NCI-H510A (cell line): ENCODE data around the gene MEGF6.

ENCODE experiments used
- DNase-seq: peaks from one replicate; lab custom pipeline; 2025; lab: John Stamatoyannopoulos, UW

Gene MEGF6, protein sequence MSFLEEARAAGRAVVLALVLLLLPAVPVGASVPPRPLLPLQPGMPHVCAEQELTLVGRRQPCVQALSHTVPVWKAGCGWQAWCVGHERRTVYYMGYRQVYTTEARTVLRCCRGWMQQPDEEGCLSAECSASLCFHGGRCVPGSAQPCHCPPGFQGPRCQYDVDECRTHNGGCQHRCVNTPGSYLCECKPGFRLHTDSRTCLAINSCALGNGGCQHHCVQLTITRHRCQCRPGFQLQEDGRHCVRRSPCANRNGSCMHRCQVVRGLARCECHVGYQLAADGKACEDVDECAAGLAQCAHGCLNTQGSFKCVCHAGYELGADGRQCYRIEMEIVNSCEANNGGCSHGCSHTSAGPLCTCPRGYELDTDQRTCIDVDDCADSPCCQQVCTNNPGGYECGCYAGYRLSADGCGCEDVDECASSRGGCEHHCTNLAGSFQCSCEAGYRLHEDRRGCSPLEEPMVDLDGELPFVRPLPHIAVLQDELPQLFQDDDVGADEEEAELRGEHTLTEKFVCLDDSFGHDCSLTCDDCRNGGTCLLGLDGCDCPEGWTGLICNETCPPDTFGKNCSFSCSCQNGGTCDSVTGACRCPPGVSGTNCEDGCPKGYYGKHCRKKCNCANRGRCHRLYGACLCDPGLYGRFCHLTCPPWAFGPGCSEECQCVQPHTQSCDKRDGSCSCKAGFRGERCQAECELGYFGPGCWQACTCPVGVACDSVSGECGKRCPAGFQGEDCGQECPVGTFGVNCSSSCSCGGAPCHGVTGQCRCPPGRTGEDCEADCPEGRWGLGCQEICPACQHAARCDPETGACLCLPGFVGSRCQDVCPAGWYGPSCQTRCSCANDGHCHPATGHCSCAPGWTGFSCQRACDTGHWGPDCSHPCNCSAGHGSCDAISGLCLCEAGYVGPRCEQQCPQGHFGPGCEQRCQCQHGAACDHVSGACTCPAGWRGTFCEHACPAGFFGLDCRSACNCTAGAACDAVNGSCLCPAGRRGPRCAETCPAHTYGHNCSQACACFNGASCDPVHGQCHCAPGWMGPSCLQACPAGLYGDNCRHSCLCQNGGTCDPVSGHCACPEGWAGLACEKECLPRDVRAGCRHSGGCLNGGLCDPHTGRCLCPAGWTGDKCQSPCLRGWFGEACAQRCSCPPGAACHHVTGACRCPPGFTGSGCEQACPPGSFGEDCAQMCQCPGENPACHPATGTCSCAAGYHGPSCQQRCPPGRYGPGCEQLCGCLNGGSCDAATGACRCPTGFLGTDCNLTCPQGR (N-terminal part only)

GRCh38 chr1:3611170-3612019 lies at the start of gene MEGF6:
Gene MEGF6, minus strand, starts transcription at chr1:3611508. Its CDS starts 240 bp downstream, at chr1:3611268.
- DNase-seq, result peak; percentile 26

- DNase-seq, result no peak
Measured at GRCh38 chr1:3660704-3661103, 49.4 kb upstream of the MEGF6 start.

GRCh38 chr1:3659093-3659492 lies 47.8 kb upstream of the MEGF6 start:
- DNase-seq, result no peak

DNA sequence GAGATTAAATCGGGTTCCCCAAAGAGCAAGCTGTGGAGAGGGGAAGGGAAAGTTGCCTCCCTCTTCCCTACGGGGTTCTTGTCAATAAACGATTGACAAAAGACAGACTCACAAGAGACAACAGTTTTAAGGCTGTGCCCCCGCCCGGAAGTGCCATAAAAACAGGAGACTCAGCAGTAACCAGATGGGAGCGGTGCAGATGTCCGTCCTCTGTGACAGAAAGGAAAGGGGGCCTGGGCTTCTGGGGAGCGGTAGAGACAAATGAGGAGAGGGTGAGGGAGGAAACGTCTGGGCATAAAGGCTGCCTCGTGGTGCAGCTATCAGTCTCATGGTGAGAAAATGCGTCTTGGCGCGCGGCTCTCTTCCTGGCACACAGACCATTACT lies 46.9 kb upstream of the MEGF6 start:
- no peak for DNase-seq

- no peak for DNase-seq
Measured at GRCh38 chr1:3657578-3658230, 46.4 kb upstream of the MEGF6 start.

GRCh38 chr1:3657096-3657475 lies 45.8 kb upstream of the MEGF6 start:
- no peak for DNase-seq

DNA sequence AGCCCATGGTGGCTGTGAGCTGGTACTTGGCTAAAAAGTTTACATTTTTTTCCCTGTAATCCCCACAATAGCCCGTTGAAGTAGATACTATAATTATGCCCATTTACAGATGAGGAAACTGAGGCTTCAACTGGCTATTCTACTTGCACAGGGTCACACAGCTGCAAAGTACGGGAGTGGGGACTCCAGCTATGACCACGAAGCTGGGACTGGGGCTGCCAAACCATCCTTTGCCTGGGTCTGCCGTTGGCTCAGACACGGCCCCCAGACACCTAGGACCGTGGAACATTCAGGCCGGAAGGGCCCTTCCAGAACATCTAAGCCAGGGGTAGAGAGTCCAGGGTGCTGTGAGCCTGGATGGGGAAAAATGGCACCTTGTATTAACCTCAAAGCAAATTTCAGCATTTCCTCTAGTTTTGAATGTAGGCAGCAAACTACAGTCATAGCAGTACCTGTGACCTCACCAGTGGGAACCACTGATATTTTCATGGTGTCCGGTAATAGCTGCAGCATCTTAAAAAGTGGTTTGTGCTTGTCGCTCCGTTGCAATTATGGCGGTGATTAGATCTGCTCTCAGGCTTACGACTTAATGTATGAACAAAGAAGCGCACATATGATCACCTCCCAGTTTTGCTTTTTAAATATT lies 45.3 kb upstream of the MEGF6 start:
- DNase-seq, result no peak

DNA sequence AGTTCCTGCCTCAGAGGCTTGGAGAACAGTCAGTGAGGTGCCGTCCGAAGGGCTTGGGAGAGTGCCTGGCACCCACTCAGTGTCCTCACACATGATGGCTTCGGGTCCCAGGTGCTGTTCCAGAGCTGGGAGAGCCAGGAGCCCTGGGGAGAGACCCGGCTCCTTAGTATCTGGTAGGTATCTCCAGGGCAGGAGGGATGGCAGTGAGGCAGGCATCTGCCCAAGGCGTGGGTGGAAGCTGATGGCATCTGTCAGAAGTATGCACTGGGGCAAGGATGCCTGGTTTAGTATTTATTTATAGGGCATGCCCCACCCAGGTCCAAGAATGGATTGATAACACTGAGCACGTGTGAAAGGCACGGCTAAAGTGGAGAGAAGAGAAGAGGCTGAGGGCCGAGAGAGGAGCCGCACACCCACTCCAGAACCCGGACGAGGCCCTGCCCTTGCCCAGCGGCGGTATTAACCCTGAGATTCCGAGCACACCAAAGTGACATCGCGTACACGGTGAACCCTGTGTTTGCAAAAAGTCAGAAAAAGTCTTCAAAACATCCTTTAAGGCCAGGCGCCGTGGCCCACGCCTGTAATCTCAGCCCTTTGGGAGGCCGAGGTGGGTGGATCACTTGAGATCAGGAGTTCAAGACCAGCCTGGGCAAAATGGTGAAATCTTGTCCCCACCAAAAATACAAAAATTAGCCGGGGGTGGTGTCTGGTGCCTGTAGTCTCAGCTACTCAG lies 43.4 kb upstream of the MEGF6 start:
- no peak for DNase-seq

DNA sequence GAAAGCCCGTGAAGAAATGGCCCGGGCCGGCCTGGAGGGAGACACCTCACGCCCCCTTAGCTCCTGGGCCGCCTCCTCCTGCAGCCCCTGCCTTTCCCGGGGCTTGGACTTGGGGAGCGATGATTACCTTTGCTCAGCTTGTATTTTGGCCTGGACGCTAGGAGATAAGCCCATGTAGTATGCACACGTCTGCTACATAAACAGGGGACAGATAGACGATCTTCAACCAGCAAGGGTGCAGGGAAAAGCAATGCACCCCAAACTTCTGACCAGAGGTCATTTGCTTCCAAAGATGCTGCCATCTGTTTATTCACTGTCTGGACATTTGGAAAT lies 41.9 kb upstream of the MEGF6 start:
- DNase-seq, result no peak

GRCh38 chr1:3652548-3653285 lies 41.4 kb upstream of the MEGF6 start:
- DNase-seq, result peak; percentile 38

- no peak for DNase-seq
Measured at GRCh38 chr1:3651930-3652547, 40.7 kb upstream of the MEGF6 start, which contains the start of gene TP73. Gene TP73, plus strand, starts transcription at chr1:3652516. Its CDS starts 29,850 bp downstream, at chr1:3682366.

GRCh38 chr1:3651026-3651929 lies 40.0 kb upstream of the MEGF6 start:
- no peak for DNase-seq

GRCh38 chr1:3650248-3651025 lies 39.1 kb upstream of the MEGF6 start:
- DNase-seq, result no peak

DNA sequence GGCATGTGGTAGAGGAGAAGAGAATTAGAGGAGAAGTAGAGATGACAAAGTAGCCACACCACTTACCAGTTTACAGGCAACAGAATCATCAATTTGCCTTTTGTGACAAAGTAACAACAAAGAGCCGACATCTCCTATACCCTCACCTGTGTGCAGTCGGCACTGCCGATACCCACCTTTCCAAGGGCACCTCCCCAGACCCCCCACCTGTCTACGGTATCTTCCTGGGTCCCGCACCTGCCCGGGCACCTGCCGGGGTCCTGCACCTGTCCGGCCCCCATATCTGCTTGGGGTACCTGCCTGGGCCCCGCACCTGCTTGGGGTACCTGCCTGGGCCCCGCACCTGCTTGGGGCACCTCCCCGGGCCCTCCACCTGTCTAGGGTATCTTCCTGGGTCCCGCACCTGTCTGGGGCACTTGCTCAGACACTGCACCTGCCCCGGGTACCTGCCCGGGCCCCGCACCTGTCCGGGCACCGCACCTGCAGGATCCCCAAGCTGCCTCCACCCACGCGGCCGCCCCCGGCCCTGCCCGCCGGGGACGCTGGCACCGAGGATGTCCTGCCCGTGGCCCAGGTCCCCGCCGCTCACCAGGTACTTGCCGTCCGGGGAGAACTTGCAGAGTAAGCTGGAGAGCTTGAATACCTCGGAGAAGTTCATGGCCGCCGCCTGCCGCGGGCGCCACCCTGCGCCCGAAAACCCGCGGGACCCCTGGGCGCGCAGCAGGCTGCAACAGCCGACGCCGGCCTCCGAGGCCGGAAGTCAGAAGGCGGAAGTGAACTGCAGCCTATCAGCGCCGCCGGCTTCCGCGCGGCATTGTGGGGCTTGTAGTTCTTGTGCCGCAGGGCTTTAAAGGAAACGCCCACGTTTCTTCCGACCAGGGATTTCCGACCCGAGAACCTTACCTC lies 38.3 kb upstream of the MEGF6 start, which contains the start of gene WRAP73:
Gene WRAP73 (minus strand): TSS at position 762 of the 906 bp plus-strand sequence. CDS start 104 bp downstream, at position 658.
- peak; percentile 71 for DNase-seq

GRCh38 chr1:3646596-3646995 lies 35.3 kb upstream of the MEGF6 start:
- no peak for DNase-seq
